ENCODE measurements around the gene IFT81.
"Not testable (repeated sequence)": the region's sequence is repeated elsewhere in the genome, so short reads cannot be mapped to it uniquely, and the experiment has no call there.

IFT81 gene, protein sequence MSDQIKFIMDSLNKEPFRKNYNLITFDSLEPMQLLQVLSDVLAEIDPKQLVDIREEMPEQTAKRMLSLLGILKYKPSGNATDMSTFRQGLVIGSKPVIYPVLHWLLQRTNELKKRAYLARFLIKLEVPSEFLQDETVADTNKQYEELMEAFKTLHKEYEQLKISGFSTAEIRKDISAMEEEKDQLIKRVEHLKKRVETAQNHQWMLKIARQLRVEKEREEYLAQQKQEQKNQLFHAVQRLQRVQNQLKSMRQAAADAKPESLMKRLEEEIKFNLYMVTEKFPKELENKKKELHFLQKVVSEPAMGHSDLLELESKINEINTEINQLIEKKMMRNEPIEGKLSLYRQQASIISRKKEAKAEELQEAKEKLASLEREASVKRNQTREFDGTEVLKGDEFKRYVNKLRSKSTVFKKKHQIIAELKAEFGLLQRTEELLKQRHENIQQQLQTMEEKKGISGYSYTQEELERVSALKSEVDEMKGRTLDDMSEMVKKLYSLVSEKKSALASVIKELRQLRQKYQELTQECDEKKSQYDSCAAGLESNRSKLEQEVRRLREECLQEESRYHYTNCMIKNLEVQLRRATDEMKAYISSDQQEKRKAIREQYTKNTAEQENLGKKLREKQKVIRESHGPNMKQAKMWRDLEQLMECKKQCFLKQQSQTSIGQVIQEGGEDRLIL

DNA sequence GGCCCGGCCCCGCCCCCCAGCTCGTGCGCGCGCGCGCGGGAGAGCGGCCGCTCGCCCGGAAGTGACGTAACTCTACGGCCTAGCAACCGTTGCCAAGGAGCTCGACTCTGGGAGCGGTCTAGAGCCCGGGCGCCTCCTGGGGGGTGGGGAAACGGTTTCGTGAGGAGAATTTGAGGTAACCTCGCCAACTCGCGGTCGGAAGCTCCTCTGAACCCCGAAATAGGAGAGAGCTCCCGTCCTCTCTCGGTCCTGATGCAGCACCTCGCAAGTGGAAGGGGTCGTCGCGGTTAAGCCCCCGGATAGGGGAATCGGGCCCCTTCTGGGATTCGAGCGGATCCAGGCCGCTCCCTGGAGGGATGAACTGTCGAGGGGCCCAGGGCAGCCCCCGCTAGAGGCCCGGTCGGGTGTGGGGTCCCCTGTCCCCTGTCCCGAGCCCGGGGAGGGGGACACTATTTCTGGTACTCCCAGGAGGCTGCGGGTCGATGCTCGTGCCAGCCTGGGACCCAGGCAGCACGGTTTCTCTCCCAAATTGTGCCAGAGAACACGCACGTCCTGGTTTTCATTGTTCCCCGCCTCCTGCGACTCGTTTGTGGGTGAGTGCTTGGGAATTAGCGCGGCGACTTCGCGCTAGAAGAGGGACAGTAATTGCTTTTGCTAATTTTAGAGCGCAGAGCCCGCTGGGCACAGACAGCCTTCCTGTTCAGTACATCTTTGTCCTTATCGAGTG is at the start of gene IFT81:
TSS of gene IFT81 (plus strand) at position 89 of the 727 bp plus-strand sequence. CDS start 3,024 bp downstream, outside the sequence.
- no peak for DNase-seq (ENCODE audit: low read depth)

DNA sequence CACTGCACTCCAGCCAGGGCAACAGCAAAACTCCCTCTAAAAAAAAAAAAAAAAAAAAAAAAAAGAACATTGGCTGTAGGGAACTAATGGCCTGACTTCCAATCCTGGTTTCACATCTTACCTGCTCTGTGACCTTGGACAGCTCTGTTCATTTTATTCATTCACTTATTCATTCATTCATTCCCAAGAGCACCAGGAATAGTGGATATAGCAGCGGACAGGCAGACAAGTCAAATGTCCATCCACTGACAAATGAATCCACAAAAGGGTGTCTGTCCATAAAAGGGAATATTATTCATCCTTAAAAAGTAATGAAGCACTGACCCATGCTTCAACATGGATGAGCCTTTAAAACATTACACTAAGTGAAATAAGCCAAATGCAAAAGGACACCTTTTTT is 48.3 kb upstream of the IFT81 start:
- DNase-seq (ENCODE audit: low read depth): no peak

DNA sequence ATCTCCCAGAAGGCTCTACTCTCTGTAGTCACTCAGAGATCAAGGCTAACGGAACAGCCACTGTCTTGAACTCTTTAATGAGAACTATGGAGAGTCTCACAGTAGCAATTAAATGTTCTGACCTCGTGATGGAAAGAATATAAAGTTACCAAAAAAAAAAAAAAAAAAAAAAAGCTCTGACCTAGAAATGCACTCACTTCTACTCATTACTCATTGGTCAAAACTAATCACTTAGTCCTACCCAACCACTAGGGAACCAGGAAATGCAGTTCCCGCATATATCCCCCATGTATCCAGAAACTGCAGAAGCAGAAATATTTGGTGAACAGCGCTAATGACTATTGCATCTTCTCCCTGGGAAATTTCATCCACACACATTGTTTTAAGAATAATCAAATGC is 46.4 kb upstream of the IFT81 start:
- no peak for DNase-seq (ENCODE audit: low read depth)

- DNase-seq (ENCODE audit: low read depth): no peak
Observed at GRCh38 chr12:110079477-110080400, 44.4 kb upstream of the IFT81 start.

- DNase-seq (ENCODE audit: low read depth): no peak
Observed at GRCh38 chr12:110080410-110080809, 43.7 kb upstream of the IFT81 start.

GRCh38 chr12:110084314-110085015 is 39.7 kb upstream of the IFT81 start:
- DNase-seq (ENCODE audit: low read depth): no peak

DNA sequence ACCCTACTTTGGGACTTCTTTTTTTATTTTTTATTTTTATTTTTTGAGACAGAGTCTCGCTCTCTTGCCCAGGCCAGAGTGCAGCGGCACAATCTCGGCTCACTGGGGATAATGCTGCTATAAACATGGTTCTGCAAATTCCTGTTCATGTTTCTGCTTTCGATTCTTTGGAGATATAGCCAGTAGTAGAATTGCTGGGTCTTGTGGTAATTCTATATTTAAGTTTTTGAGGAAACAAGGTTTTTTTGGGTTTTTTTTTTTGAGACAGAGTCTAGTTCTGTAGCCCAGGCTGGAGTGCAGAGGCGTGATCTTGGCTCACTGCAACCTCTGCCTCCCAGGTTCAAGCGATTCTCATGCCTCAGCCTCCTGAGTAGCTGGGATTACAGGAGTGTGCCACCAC is 35.9 kb upstream of the IFT81 start:
- not testable (repeated sequence) for DNase-seq (ENCODE audit: low read depth)

GRCh38 chr12:110088936-110089335 is 35.2 kb upstream of the IFT81 start:
- no peak for DNase-seq (ENCODE audit: low read depth)

GRCh38 chr12:110090266-110091135 is 33.7 kb upstream of the IFT81 start:
- DNase-seq (ENCODE audit: low read depth): no peak

DNA sequence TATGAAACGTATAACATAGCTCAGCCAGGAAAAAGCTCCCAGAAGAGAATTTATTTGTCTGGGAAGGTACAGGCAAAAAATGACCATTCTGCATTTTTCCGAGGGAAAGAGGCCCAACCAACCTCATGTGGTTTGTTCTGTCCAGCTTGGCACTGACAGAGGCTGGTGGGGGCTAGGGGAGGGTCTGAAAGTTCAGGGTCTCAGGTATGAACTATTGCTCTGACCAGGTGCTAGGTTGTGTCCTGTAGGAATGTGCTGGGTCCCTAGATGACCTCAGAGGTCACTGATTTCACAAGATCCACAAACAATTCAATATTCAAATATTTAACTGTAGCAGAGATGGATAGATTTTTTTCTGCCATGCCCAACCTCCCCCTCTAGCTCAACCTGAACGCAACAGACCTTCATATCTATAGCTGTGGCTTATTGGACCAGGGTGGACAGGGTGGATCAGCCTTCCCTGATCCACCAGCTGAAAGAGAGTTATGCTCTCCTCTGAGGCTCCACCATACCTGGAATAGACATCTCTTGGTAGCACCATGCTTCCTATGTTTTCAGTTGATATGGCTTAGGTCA is 32.9 kb upstream of the IFT81 start:
- no peak for DNase-seq (ENCODE audit: low read depth)

GRCh38 chr12:110093631-110094311 is 30.4 kb upstream of the IFT81 start:
- DNase-seq (ENCODE audit: low read depth): no peak

- DNase-seq (ENCODE audit: low read depth): no peak
Observed at GRCh38 chr12:110100315-110100970, 23.7 kb upstream of the IFT81 start.

- no peak for DNase-seq (ENCODE audit: low read depth)
Observed at GRCh38 chr12:110102255-110102654, 21.9 kb upstream of the IFT81 start.

- no peak for DNase-seq (ENCODE audit: low read depth)
Observed at GRCh38 chr12:110104188-110105094, 19.7 kb upstream of the IFT81 start.

- no peak for DNase-seq (ENCODE audit: low read depth)
Observed at GRCh38 chr12:110105159-110105558, 19.0 kb upstream of the IFT81 start.

DNA sequence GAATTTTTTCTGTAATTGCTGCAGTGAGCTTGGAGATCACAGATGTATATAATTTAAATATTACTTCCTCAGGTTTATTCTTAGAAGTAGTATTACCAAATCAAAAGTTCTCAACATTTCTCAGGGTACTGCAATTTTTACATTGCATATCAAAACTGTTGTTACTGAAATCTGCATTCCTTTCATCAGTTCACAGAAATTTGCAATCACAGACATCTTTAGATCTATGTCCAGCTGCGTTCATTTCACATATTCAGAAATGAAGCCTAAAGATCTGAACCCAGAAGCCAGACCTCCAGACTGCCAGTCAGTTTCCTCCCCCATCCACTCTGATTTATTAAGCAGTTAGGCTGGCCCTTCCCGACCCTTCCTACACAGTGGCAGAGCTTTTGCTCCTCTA is 18.2 kb upstream of the IFT81 start:
- DNase-seq (ENCODE audit: low read depth): no peak
